Caki2 (cell line): ENCODE data around the gene SMYD3. TPM values are rescaled to one million over a fixed set of nuclear protein-coding genes. Genes with fewer than 3 reads are reported as not detected.
"Not testable (repeated sequence)": the region's sequence is repeated elsewhere in the genome, so short reads cannot be mapped to it uniquely, and the experiment has no call there.

Experiments
- DNase-seq: peaks from one replicate; pipeline ENCODE4 v3.0.0-alpha.2; 2015; ENCODE audit warnings: low read depth
- in situ Hi-C: cut with HindIII; loops from 2 replicates; pipeline ENCODE4 v1.10.0; 2016; ENCODE audit warnings: low sequenced_read_pairs, low pct_unique_long_range_greater_than_20kb, mixed read lengths
- total RNA-seq: library from RNA; depleted of rRNA; stranded (reverse); fragments of >200 nt; shearing (Covaris generic); gene quantifications from 2 replicates; pipeline ENCODE4 v1.2.3, GENCODE V29; 2014; ENCODE audit warnings: low replicate concordance

The SMYD3 gene
- total RNA-seq, 1 experiment from 2014 or later, result 47.7 TPM

GRCh38 chr1:245837718-245838117 lies 669.4 kb downstream of the SMYD3 start:
- DNase-seq, result no peak
- in situ Hi-C loops, result no loop called here

GRCh38 chr1:245835386-245835785 lies 671.7 kb downstream of the SMYD3 start:
- DNase-seq, result no peak
- in situ Hi-C loops, result no loop called here

- in situ Hi-C loops, result no loop called here
- DNase-seq, result no peak
Observed at GRCh38 chr1:245834002-245834401, 673.1 kb downstream of the SMYD3 start.

- DNase-seq, result no peak
- in situ Hi-C loops, result no loop called here
Observed at GRCh38 chr1:245832771-245833527, 674.1 kb downstream of the SMYD3 start.

- no peak for DNase-seq
- in situ Hi-C loops, result no loop called here
Observed at GRCh38 chr1:245831518-245831917, 675.6 kb downstream of the SMYD3 start.

GRCh38 chr1:245829826-245830225 lies 677.3 kb downstream of the SMYD3 start:
- DNase-seq, result no peak
- in situ Hi-C loops, result no loop called here

- in situ Hi-C loops, result no loop called here
- DNase-seq, result no peak
Observed at GRCh38 chr1:245829194-245829593, 677.9 kb downstream of the SMYD3 start.

GRCh38 chr1:245827301-245827700 lies 679.8 kb downstream of the SMYD3 start:
- in situ Hi-C loops, result no loop called here
- DNase-seq, result no peak

GRCh38 chr1:245825128-245825901 lies 681.8 kb downstream of the SMYD3 start:
- DNase-seq, result no peak
- in situ Hi-C loops, result no loop called here

GRCh38 chr1:245823408-245824147 lies 683.5 kb downstream of the SMYD3 start:
- in situ Hi-C loops, result no loop called here
- no peak for DNase-seq

GRCh38 chr1:245822996-245823395 lies 684.1 kb downstream of the SMYD3 start:
- DNase-seq, result peak; percentile 70
- in situ Hi-C loops, result no loop called here

- DNase-seq, in situ Hi-C loops: not testable (repeated sequence)
Observed at GRCh38 chr1:245818363-245818762, 688.7 kb downstream of the SMYD3 start.

- in situ Hi-C loops, DNase-seq: not testable (repeated sequence)
Observed at GRCh38 chr1:245816496-245816895, 690.6 kb downstream of the SMYD3 start.

- DNase-seq, result no peak
- in situ Hi-C loops, result no loop called here
Observed at GRCh38 chr1:245814651-245815050, 692.4 kb downstream of the SMYD3 start.

- no peak for DNase-seq
- in situ Hi-C loops, result no loop called here
Observed at GRCh38 chr1:245812278-245812677, 694.8 kb downstream of the SMYD3 start.

GRCh38 chr1:245810789-245811337 lies 696.2 kb downstream of the SMYD3 start:
- no peak for DNase-seq
- in situ Hi-C loops, result no loop called here

- DNase-seq, result no peak
- in situ Hi-C loops, result no loop called here
Observed at GRCh38 chr1:245810181-245810769, 696.8 kb downstream of the SMYD3 start.

- in situ Hi-C loops, result no loop called here
- DNase-seq, result no peak
Observed at GRCh38 chr1:245809361-245809760, 697.7 kb downstream of the SMYD3 start.
